Panc1 (cell line): ENCODE measurements around the gene C1S.

Source experiments
- CTCF ChIP-seq: fragments of 450-650 bp; IDR thresholded peaks from 2 replicates; pipeline ENCODE4 v1.5.1; 2017; ENCODE audit warnings: mild to moderate bottlenecking
- POLR2AphosphoS5 ChIP-seq: IDR thresholded peaks from 2 replicates; pipeline ENCODE4 v1.6.1; 2012; ENCODE audit warnings: mild to moderate bottlenecking, low read depth, low read length, moderate library complexity
- REST ChIP-seq, 2 experiments: IDR thresholded peaks; 2 replicates each; pipeline ENCODE4 v1.6.1; 2011 to 2012; ENCODE audit warnings: low read depth in 2 of 2, control low read depth in 1 of 2, low read length in 1 of 2, mild to moderate bottlenecking in 1 of 2, moderate library complexity in 1 of 2; ENCODE audit not compliant: insufficient read depth in 1 of 2

GRCh38 chr12:7079826-7080125 lies 19.3 kb downstream of the C1S start:
- no peak for TF ChIP-seq CTCF
- no peak for TF ChIP-seq REST (IDR thresholded peaks at IDR 0.05; ENCODE audit: insufficient read depth in 1 of 2, low read depth in 2 of 2, low read length in 1 of 2)
- no peak for TF ChIP-seq POLR2AphosphoS5
